HG03558 (cell line): ENCODE results near the gene SLC17A5.

ENCODE experiments used
- ATAC-seq: cut with Tn5 transposase; IDR thresholded peaks from one replicate; pipeline ENCODE4 v1.9.1; 2021; ENCODE audit warnings: moderate number of reproducible peaks; ENCODE audit not compliant: unreplicated experiment; ENCODE audit errors: extremely low read depth

The SLC17A5 gene

DNA sequence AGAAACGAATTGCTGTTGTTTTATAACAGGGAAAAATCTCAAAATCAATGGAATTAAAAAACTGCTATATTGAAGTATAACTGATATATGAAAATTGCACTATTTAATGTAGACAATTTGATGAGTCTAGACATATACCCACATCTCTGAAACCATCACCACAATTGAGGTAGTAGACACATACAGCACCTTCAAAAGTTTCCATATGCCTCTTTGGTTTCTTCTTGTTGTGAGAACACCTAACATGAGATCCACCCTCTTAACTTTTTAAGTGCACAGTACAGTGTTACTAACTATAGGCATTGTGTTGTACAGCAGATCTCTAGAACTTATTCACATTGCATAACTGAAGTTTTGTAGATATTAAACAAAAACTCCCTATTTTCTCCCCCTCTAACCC is 14.0 kb upstream of the SLC17A5 start:
- no peak for ATAC-seq

DNA sequence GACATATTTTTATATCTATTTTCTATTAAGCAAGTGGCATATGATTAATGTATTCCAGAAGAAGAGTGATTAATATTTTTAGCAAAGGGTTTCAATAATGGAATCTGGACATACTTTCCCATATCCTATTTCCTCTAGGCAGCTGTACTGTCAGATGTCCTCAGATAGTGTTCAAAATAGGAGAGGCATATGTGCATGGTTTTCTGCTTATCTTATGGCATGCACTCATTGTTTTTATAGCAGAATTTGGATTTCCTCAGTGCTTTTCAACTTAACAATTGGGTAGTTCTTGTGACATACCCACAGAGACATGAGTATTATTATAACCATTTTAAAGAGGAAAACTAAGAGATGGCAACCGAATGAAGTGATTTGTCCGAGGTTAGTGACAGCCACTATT is 12.6 kb upstream of the SLC17A5 start:
- ATAC-seq: no peak

DNA sequence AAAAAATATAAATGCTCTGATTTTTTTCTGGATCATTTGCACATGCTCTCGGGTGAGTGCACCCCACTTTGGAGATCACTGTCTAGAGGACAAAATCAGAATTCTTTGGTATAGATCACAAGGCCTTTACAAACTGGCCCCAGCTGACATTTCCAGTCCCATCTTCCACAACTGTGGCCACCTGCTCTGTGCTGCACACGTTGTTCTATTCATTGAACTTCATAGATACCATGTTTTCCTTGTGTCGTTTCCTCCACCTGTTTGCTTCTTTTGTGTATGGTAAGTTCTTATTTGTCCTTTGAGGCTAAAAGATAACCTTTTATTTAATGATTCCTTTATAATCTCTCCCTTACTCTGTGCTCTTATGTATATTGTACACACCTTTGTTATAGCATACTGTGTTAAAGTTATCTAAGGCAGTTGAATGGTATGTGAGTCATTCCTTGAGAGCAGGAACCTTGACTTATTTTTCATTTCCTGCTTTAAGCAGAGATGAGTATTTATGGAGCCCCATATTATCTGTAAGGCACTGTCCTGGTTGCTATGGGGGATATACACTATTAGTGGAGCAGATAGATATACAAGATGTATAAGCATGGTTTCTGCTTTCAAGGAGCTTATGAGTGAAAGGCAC is 12.0 kb upstream of the SLC17A5 start:
- ATAC-seq: peak; percentile 58

DNA sequence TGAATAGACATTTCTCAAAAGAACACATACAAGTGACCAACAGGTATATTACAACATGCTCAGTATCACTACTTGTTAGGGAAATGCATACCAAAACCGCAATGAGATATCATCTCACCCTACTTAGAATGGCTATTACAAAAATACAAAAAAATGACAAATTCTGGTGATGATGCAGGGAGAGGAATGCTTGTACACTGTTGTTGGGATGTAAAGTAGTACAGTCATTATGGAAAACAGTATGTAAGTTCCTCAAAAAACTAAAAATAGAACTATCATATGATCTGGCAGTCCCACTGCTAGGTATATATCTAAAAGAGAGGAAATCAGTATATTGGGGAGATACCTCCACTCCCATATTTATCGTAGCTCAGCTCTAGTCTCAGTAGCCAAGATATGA is 10.9 kb upstream of the SLC17A5 start:
- no peak for ATAC-seq

DNA sequence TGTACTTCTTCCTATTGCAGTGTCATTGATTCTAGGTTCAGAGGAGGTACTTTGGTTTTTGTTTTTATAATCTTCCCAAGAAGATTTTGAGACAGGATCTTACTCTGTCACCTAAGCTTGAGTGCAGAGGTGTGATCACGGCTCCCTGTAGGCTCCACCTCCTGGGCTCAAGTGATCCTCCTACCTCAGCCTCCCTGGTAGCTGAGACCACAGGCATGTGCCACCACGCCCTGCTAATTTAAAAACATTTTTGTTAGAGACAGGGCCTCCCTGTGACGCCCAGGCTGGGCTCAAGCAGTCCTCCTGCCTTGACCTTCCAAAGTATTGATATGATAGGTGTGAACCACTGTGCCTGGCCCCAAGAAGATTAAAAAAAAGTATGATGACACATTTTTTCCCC is 3.4 kb upstream of the SLC17A5 start:
- ATAC-seq: no peak

DNA sequence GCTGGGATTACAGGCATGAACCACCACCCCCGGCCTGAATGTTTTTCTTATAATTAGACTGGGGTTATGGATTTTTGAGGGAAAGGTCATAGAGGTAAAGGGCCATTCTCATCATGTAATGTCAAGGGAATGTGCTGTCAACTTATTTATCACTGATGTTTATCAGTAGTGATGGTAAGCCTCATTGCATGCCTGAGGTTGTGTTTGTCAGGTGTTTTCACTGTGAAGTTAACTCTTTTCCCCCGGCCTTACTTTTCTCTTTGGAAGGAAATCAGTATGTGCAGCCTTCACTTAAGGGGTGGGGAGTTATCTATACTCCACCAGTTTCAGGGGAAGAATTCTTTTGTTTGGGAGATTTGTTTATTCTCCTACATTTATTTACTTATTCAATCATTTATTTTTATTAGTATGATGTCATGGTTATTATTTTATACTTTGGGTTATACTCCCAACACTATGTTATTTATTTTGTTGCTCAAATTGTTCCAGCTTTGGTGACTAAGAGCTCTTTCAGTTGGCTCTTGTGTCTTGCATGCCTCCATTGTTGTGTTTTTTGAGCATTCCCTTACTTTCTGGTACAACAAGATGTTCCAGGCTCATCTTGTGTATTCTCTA is 2.8 kb upstream of the SLC17A5 start:
- ATAC-seq: no peak

DNA sequence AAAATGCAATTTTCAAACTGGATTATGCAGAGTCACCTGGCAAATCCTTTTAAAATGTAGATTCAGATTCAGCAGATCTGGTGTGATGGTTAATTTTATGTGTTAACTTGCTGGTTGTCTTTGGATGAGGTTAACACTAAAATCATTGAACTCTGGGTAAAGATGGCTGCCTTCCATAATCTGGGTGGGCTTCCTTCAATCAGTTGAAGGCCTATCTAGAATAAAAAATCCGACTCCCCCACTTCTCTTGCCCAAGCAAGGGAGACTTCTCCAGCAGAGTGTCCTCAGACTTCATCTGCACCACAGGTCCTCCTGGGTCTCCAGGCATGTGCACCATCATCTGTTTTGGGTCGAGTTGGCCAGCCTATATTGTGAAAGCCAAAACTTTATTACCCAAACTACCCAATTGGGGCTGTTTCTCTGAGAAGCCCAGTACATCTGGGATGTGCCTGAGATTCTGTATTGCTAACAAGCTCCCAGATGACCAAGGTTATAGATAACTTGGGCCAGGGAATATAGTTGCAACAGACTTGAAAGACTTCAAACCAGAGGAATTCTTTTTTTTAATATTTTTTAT is 1.6 kb upstream of the SLC17A5 start:
- ATAC-seq: no peak

DNA sequence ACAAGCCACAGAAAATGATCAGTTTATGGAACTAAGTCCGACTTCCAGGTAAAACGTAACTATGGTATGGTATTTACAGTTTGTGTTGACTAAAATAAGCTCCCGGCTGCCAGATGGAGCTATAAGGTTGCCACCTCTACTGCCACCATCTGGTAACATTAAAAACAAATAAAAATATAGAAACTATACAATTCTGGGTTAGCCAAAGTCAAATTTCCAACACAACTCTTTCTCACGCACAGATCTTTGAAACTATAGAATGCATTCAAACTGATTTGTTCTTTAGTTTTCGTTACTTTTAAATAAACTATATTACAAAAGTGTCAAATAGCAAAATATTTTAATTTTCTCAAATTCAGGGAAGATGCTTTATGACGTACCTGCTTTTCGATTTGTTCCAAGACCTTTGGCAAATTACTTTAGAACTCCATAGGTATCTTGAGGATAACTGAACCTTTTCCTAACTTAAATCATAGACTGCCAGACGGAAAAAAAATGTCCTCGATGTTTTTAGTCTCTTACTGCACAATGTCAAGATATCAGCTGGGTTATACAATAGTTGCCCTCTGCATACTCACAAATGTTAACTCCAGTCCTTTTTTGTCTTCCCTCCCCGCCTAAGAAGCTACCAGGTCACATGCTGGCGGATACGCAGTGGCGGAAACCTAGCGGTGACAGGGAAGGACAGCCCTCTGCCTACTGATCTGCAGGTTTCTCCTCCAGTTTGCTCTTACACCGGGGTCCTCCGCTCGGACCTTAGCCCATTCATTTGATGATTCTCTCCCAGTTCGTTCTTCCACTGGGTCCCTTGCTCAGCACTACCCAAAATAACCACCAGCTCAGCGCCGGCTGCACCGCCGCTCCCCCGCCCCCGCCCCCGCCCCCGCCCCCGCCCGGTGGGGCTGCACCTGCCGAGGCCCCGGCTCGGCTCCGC is 888 bp downstream of the SLC17A5 start:
- peak; percentile 22 for ATAC-seq

DNA sequence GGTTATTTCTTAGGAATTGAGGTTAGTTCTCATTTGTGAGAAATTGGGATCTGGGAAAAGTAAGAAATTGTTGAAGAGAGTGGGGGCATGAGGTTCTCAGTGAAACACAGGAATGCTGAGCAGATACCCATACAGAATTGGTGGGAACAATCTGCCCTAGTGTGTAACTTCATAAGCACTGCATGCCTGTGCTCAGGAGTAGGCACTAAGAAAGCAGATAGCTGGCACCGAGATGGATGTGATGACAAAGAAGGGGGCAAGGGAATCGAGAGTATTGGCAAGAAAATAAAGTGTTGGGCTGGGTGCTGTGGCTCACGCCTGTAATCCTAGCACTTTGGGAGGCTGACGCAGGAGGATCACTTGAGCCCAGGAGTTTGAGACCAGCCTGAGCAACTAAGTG is 4.0 kb downstream of the SLC17A5 start:
- ATAC-seq: no peak

DNA sequence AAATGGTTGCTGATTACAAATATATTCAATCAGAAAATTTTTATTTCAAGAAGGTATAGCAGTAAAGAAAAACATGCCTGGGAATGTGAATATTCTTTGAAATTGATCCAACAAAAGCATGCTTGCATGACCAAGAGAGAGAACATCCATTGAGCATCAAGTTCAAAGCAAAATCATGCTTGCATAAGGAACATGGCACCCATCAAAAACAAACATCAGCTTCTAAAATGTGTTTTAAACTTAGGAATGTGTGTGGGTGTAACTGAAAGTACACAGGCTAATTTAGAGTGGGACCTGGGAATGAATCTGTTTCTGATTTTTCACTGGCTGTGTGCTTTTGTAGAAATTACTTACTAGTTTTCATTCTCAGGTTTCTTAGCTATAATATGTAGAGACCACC is 5.6 kb downstream of the SLC17A5 start:
- ATAC-seq: no peak

DNA sequence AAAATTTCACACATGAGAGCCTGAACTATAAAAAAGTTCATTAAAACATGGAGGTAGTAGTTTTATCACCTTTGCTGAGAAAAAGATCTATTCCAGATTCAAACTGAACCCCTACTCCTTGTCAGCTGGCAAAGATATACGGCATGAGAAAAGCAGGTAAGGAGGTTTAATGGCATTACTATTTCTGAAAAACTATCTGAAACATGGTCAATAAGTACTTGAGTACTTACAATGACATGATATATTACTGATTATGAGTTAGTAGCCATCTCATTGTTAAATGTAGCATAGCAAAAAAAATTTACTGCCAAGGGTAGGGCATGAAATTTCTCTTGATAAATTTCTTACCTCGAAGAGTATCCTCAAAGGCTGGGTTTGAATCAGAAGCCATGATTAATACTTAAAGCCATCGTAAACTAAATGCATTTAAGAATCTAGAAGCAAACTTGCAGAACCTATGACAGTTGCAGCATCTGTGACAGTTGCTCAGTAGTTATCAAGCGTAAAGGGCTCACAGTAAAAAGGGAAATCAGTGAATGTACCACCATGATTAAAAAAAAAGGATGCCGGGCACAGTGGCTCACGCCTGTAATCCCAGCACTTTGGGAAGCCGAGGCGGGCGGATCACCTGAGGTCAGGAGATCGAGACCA is 8.7 kb downstream of the SLC17A5 start:
- ATAC-seq: no peak

DNA sequence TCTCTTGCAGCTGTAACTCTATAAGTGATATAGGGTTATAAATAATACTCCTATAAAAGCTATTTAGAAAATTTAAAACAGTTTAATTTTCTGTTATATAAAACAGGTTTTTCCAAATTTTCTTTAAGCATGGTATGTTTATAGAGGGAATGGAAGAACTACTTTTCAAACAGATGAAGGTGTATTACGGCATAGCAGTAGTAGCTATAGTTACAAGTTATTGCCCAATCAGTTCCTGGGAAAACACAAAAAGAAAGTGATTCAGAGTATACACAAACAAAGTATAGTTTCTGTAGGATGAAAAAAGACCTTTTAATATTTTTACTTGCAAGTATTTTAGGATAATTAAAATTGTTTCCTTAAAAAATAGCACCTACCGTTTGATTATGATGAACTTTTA is 9.8 kb downstream of the SLC17A5 start:
- no peak for ATAC-seq

DNA sequence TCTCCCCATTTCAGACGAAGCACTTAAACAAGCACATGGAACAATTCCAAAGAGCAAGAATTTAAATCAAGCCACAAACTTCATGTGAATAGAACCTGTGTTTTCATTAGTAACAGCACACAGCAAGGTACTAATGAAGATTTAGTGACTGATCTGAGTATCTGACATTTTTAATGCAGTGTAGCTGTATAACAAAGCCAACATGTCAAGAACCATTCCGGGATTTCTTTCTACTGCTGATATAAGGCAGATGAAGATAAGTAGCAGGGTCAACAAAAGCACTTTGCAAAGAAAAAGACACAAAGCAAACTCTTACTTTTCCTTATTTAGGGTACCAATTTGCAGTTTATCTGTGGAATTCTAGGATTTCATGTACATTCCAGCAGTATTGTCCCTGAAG is 11.3 kb downstream of the SLC17A5 start:
- ATAC-seq: no peak

DNA sequence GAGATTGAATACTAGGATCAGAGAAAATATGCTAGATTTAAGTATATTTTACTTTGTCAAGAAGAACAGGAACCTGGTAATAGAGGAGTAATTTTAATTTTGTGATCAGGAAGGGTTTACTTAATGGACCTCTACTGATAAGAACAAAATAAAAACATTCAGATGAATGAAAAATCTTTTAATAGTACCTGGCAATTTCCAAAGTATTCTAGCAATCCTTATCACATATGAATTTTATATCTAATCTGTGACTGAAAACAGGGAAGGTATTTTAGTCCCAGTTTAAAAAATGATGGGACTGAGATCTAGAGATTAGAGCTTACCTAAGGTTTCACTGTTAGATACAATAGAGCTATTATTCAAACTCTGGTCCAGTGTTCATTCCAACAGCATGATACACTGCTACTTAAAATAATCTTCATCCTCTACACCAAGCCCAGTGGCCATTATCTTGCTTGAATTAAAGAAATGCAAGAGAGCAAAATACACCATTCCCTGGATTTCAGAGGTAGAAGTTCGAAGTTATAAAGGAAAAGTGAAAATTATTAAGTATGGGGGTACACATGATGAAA is 13.5 kb downstream of the SLC17A5 start:
- ATAC-seq: no peak

DNA sequence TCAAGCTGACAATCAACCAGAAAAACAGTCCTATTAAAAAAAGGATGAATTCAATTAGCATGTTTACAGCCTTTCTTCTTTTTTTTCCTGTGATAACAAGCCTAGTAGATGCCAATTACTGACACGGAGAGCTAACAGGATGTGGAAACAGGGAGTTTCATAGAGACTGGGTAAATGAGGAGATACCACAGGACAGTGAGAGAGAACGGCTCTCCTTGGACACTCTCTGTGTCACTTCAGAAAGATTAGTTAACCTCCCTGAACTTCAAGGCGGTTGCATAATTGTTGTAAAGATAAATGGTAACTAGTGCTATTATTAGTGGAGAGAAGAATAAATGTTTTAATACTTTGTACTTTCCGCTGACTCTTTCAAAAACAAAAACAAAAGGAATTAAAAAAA is 14.8 kb downstream of the SLC17A5 start:
- no peak for ATAC-seq

DNA sequence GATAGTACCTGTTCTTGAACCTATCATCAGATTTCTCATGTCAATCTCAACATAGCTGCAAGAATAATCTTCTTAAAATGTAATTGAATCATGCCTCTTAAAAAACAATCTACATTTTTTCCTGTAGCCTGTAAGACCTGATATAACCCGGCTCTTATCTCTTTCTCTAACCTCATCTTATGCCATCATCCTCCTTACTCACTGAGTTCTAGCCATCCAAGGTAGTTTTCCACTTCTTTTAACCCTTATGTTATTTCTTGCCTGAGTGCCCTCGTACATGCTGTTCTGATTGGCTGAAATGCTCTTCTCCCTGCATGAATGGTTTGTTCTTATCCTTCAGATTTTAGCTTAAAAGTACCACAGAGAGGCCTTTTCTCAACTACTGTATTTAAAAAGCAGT is 16.4 kb downstream of the SLC17A5 start:
- no peak for ATAC-seq

DNA sequence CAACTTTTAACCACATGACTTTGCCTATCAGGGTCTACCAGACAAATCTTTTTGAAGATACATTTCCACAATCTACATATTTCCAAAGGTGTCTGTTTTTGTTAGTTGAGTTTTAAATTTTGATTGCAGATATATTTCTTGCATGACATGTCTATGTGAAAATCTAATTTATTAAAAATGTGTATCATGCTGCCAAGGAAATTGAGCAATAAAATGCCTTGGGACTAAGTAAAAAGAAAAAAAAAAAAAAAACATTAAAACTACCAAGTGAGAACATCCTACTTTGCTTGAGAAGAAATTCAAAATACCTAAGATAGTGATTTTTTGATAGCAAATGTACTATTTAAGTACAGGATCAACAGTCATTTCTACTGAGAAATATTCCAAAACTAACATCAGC is 17.7 kb downstream of the SLC17A5 start:
- no peak for ATAC-seq

DNA sequence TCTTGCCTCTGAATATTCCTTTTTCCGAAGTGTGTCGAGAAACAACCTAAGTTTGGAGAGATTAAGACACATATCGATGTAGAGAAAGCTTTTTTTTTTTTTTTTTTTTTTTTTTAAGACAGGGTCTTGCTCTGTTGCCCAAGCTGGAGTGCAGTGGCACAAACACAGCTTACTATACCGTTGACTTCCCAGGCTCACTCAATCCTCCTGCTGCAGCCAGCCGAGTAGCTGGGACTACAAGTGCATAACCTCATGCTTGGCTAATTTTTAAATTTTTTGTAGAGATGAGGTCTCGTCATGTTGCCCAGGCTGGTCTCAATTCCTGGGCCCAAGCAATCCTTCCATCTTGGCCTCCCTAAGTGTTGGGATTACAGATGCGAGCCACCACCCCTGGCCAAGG is 21.4 kb downstream of the SLC17A5 start:
- no peak for ATAC-seq

DNA sequence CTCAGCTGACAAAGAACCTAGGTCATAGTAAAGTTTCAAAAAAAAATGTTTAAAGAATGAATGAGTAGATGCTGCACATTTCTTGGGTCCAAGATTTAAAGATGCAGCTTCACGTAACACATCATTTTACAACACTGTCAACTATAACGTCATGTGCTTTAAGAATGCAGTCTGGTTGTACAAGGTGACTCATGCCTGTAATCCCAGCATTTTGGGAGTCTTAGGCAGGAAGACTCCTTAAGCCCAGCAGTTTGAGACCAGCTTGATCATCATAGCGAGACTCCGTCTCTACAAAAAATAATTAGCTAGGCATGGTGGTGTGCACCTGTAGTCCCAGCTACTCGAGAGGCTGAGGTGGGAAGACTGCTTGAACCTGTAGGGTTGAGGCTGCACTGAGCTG is 21.9 kb downstream of the SLC17A5 start:
- ATAC-seq: no peak

DNA sequence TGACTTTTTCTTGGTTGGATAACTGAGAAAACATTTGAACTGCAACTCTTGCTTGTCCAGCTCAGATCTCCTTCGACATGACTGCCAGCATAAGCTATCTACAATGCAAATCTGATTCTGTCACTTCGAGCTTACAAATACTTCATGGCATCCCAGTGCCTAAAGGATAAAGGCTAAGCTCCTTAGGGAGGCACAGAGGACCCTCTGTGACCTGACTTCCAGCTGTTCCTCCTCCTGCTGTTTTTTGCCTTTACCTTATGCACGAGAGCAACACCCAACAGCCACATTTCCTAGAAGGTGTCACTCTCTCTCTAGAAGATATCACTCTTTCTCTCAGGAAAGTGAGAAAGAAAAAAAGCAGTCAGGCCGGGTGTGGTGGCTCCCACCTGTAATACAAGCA is 23.4 kb downstream of the SLC17A5 start:
- no peak for ATAC-seq
